Dedifferentiated amniotic fluid mesenchymal stem cell (primary cell): Measurements from ENCODE around the gene ITGB1.
"Not testable (repeated sequence)": the region's sequence is repeated elsewhere in the genome, so short reads cannot be mapped to it uniquely, and the experiment has no call there.

ENCODE experiments used
- DNase-seq: peaks from one replicate; pipeline ENCODE4 v3.0.0-alpha.2; 2016; ENCODE audit errors: extremely low spot score

The ITGB1 gene

DNA sequence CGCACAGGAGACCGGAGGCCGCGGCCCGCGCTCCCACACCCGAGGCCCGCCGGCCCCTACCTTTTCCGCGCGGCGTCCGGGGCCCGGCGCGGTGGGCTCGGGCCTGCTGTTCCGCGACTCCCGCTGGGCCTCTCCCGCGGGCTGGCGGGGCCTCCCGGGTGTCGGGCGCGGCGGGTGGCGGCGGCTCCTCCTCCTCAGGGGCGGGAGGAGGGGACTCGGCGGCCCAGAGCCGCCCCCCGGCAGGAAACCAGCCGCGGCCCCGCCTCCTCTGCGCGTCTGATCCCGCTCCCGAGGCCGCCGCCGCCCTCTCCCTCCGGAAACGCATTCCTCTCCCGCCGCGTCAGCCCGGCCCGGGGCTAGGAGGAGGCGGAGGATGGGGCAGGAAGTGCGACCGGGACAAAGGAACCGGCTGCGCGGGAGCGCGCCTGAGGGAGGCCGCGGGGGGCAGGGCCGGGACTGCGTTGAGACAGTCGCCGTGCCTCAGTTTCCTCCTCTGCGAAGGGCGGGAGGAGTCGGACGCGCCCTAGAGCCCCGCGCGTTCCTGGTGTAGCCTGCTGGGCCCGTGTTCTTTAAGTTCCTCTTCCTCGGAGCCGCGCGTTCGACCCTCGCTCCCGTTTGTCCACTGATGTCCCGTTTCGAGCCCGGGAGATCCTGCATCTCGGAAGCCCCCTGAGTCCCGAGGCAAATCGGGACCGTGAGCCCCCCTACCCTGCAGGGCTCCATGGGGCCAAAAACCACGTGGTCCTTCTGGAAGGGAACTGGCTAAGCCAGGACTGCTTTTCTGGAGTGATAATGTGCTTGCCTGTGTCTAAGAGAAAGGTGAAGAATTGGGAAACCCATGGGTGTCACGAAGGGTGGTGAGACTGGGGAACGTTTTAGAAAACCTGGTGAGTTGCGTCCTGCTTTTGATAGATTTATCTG is at the start of gene ITGB1:
TSS of gene ITGB1 (minus strand) at position 146 of the 921 bp plus-strand sequence. CDS start 22,672 bp downstream, outside the sequence.
- DNase-seq = peak; percentile 95

DNA sequence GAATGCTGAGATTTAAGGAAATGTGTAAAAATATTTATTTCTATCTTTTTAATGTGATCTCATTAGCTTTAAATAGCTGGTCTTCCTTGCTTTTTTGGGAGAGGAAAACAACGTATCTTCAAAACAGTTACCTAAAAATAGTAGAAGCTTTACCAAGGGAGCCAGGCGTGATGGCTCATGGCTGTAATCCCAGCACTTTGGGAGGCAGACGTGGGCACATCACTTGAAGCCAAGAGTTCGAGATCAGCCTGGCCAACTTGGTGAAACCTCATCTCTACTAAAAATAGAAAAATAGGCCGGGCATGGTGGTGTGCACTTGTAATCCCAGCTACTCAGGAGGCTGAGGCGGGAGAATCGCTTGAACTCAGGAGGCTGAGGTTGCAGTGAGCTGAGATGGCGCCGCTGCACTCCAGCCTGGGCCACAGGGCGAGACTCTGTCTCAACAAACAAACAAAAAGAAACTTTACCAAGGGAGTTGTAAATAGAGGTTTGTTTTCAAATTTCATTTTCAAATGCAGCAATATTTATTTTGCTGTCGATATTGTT is 48.4 kb upstream of the ITGB1 start:
- DNase-seq = no peak

DNA sequence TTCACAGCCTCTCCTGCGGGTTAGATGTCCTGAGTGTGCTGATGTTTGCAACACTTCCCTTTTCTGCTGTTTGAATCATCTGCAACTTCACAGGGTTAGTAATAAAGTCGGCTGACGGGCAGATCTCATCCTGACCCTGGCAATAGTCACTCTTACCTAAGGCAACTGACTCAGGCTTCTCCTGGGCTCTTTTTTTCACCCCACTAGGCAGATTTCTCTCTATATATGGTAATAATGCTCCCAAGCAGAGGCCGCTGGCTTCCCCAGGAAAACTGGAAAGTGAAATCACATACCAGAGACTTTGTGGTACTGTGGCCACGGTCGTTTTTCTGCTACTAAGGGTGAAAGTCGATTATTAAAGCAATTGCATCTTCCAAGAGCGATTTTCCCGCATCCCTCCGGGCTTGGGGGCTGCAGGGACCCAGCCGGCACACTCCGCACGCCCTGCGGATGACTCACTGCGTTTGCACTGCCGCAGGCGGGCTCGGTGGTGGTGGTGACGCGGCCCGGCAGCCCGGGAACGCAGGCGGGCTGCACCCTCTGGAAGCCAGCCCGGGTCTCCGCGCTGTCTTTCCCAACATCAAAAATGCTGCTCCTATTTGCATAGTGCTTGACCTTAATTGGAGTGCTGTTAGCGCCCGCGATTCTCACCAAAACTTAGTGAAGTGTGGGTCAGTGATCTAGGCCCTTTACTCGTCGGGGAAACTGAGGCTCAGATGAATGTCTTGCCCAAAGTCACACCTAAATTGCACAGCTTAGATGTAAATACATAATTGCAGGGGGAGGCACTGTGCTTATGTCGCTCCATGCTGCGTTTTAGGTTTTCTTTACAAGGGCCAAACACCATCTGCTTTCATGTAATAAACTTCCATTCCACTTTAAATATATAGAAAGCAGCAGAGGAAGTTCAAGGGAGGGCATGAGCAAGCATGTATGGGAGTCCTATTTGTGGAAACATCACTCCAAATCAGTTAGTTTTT is 47.6 kb upstream of the ITGB1 start:
- DNase-seq = peak; percentile 88

DNA sequence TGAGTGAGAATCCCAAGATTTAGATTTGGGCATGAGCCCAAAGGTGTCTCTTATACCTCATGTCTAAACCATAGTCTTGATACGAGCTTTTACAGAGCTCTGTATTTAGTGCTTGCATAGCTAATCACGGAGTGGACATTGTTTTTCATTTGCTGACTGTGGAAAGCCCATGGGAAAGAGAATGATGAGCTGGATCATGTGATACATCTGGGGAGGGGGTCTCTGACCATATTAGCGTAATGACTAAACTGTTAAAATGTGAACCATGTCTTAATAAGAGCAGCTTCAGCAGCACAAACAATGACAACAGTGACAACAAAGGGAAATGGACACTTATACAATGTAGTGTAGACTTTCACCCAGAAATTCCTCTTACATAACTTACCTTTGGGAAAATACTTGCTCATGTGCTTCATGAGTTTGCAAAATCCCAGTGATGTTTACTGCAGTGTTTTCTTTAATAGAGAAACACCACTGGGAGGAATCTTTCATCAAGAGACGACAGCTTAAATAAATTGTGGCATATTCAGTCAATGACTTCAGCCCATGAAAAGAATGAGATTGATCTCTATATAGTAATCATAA is 44.0 kb upstream of the ITGB1 start:
- DNase-seq = no peak

DNA sequence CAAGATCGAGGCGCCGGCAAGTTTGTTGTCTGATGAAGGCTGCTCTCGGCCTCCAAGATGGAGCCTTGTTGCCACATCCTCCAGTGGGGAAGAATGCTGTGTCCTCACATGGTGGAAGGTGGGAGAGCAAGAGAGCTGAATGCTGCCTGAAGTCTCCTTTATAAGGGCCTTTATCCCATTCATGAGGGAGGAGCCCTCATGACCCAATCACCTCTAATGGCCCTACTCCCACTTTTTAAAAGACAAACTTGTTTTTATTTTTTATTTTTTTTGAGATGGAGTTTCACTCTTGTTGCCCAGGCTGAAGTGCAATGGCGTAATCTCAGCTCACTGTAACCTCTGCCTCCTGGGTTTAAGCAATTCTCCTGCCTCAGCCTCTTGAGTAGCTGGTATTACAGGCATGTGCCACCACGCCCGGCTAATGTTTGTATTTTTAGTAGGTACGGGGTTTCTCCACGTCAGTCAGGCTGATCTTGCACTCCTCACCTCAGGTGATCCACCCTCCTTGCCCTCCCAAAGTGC is 40.1 kb upstream of the ITGB1 start:
- DNase-seq = not testable (repeated sequence)

DNA sequence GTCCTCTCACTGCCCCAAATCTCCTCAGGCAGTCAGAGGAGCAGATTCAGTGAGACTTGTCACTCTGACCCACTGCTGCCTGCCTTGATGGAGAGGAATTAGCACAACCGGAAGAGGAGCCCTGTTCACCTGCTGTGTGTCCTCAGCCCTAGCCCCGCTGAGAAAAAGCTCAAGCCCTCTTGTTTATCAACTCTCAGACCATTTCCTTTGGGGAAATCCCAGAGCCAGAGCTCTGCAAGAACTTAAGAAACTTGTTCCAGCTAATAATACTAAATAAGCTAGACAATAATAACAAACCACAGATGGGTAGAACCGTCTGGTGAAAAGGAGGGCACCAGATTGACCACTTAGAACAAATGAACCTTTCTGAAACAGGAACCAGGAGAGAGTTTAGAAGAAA is 37.7 kb upstream of the ITGB1 start:
- DNase-seq = no peak

DNA sequence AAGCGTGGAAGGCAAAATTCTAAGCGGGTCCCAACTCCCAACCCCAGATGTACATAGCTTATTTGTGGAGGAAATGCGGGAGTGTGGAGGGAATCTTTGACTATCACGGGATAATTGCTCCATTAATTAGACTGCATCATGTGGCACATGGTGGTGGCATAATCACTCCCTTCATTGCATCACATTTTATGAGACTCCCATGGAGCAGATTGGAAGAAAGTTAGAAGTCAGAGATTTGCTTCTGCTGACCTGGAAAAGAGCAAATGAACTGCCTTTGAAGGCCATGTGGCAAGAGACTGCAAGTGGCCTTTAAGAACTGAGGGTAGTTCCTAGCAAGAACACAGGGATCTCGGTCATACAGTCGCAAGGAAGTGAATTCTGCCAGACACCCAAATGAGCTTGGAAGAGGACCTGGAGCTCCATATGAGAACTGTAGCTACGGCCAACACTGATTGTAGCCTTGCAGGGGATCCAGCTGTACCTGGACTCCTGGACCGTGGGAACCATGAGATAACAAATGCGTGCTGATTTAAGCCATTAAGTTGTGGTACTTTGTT is 37.1 kb upstream of the ITGB1 start:
- DNase-seq = no peak

DNA sequence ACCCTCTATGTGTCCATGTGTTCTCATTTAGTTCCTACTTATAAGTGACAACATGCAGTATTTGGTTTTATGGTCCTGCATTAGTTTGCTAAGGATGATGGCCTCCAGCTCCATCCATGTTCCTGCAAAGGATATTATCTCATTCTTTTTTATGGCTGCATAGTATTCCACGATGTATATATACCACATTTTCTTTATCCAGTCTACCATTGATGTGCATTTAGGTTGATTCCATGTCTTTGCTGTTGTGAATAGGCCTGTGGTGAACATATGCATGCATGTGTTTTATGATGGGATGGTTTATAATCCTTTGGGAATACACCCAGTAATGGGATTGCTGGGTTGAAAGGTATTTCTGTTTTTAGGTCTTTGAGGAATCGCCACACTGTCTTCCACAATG is 36.6 kb upstream of the ITGB1 start:
- not testable (repeated sequence) for DNase-seq

DNA sequence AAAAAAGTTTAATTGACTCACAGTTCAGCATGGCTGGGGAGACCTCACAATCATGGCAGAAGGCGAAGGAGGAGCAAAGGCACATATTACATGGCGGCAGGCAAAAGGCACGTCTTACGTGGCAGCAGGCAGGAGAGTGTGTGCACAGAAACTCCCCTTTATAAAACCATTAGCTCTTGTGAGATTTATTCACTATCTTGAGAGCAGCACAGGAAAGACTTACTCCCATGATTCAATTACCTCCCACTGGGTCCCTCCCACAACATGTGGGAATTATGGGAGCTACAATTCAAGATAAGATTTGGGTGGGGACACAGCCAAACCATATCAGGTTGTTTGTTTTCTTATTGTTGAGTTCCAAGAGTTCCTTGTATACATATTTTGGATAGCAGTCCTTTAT is 34.3 kb upstream of the ITGB1 start:
- DNase-seq = not testable (repeated sequence)

DNA sequence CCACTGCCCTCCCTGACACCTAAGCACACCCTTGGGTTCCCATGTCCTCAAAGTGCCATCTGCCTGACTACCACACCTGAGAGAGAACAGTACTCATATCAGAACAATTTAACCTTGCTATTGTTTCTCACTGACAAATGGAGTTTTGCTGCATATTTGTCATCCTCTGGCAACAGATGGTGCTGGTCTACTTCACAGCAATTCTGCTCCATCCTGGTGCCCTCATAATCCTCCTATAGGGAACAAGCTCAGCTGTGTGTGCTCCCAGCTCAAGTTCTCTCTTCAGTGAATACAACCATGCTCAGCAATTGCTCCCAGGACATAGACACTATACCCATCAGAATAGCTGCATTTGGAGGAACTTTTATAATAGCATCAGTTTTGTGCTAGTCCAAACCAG is 32.8 kb upstream of the ITGB1 start:
- DNase-seq = no peak

DNA sequence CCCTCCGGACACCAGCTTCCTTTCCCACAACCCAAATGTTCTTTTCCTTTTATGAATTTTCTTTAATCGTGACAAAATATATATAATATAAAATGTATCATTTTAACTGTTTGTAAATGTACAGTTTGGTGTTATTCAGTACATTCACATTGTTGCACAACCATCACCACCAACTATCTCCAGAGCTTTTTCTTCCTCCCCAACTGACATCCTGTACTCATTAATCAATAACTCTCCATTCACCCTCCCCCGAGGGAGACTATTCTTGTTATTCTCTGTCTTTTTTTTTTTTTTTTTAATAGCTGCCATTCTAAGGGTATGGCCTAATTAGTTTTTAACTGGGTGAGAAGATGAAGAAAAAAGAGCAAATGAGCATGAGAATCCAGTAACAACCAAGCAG is 30.6 kb upstream of the ITGB1 start:
- no peak for DNase-seq

DNA sequence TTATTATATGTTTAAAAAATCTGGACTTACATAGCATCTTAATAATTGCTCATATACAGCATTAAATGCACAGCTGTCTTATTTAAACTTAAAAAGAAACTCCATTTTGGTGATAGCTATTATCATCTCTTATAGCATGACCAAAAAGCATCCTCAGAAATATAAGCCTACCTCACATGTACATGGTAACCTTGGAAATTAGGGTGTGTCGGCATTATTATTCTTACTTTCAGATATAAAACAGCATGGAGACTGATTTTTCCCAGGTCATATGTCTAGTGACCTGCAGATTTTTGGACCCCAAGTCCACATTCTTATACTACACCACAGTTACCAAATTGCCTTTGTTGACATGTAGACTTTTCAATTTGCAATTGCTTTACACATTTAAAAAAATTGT is 29.1 kb upstream of the ITGB1 start:
- DNase-seq = no peak

DNA sequence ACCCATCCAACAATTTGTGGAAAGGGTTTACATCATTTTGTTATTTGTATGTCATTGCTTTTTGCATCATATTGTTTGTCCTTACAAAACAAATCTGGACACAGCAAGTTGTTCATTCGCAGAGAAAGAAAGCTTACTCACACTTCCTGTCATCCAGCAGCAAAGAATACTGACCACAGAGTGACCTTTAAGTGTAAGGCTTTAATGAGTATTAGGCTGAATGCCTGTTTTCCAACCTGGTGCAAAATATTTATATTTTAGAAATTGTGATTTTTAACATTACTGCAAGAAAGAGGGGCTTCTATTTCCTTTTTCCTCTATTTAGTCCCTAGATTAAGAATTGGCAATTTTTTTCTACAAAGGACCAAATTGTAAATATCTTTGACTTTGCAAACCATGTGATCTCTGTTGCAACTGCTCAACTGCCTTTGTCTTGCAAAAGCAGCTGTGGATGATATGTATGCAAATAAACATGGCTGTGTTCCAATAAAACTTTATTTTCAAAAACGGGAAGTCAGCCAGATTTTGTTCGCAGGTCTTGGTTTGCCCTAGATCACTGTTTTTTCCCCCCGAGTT is 27.8 kb upstream of the ITGB1 start:
- DNase-seq = peak; percentile 49

DNA sequence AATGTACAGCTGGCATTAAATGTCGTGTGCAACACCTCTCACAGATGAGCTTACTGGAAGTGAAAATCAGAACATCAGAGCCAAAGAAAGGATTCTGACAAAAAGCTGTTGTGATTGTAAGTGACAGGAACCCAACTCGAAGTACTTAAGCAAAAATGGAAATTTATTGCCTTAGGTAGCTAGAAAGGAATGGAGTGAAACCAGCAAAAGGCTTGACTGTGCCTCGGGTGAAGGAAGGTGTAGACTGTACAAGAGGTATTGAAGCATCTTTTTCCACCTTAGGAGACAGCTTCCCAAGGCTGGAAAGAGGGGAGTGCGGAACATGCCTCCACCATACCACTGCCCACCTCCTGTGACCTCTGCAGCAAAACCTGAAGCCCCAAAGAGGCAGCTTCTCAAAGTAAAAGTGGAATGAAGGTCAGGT is 27.3 kb upstream of the ITGB1 start:
- DNase-seq = no peak

DNA sequence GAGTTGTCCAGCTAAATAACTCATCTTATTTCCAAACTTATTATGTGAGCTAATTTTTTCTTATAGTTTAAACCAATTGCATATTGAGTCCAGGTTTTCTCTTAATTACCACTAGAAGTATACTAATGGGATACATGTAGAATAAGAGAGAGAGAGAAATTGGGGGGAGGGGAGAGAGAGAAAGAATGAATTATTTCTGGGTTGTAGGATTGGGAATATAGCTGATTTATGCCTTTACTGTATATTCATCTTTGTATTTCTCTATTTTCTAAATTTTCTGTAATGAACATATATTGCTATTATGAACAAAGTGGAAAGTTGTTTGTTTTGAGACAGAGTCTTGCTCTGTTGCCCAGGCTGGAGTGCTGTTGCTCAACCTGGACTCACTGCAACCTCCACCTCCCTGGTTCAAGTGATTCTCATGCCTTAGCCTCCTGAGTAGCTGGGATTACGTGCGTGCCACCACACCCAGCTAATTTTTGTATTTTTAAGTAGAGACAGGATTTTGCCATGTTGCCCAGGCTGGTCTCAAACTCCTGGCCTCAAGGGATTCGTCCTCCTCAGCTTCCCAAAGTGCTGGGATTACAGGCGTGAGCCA is 26.1 kb upstream of the ITGB1 start:
- no peak for DNase-seq

DNA sequence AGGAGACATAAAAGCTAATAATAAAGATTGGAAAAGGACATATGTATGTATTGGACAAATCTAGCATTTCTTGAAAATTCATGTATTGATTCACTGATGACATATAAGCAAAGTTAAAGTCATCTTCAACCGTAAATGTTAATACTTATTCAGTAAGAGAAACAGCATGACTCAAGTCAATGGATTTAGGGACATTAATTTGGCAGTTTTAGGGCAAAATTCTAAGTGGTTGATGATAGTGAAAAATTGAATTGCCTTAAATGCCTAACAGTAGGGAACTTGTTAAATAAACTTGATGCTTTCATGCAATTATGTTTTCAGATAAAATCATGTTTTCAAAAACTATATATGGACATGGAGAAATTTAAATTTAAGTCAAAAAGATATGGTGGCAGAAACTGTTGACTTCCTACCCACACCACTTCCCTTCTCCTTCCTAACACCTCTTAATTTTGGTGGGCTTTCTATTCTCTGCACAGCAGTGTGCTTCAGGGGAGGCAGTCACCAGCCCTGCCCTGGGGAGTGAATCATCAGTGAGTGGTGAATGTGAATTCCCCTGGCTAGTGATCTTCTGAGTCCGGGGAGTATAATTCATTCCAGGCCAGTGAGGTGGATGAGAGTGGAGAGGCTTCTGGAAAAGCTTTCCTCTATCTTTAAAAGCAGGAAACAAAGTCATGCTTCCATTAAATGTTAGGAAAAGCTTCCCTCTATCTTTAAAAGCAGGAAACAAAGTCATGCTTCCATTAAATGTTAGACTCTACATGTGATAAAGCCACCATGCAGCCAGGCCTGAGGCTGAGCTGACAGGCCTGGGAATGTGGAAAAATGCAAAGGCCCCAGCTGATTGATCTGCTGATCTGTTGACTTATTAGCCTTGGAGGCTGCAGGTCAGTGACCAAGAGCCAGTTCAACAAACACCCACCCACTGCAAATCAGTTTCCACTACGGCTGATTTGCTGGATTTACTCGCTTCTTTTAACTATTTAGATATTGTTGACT is 25.2 kb upstream of the ITGB1 start:
- DNase-seq = peak; percentile 76

DNA sequence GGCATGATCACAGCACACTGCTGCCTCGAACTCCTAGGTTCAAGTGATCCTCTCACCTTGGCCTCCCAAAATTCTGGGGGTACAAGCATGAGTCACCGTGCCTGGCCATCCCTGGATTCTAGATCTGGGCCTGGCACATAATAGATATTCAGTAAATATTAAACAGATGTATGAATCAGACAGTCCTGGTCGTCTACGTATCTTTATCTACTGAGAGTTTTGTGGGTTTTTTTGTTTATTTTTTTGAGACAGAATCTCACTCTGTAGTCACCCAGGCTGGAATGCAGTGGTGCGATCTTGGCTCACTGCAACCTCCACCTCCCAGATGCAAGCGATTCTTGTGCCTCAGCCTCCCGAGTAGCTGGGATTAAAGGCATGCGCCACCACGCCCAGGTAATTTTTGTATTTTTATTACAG is 24.3 kb upstream of the ITGB1 start:
- peak; percentile 81 for DNase-seq

DNA sequence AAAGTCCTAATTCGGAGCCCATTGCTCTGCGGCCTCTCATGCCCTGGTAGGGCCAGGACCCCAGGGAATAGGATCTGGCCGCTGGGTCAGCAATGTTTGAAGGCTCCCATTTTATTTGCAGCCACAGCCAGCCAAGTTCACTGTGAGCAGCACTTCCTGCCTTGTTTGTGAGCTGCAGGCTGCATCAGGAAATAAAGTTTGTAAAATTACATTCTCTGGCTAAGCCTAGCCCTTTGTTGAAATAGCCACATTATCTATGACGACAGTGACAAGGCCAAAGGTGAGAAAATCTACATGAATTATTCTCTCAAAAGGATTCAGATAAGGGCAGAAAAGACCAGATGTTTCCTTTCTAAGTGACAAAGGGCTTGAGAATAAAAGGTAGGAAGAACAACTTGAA is 23.7 kb upstream of the ITGB1 start:
- DNase-seq = no peak
